Endothelial cell of umbilical vein (primary cell): ENCODE measurements around the gene WSB2. TPM values are rescaled to one million over a fixed set of nuclear protein-coding genes. Genes with fewer than 3 reads are reported as not detected.

ENCODE experiments used
- BruUV-seq: library from RNA; stranded (reverse); fragments of 400-500 nt; replicated peaks from 2 replicates; lab custom pipeline; 2021; lab: Mats Ljungman, UMichigan
- CTCF ChIA-PET: fragments of 300-600, 350-600 bp; sonication (Branson Sonifier 250); formaldehyde crosslinking; loops from one replicate; lab custom pipeline; 2021; ENCODE audit warnings: antibody characterized with exemption, inconsistent platforms; lab: Charles Lee
- POLR2A ChIA-PET: fragments of 300-600, 350-600 bp; sonication (Branson Sonifier 250); formaldehyde crosslinking; loops from one replicate; lab custom pipeline; 2021; ENCODE audit warnings: antibody characterized with exemption, inconsistent platforms; lab: Charles Lee
- DNase-seq: peaks from one replicate; pipeline ENCODE4 v3.0.0-alpha.2; 2011; ENCODE audit warnings: low read depth, low spot score
- FAIRE-seq: peaks from 2 replicates; lab custom pipeline; 2011; peaks lifted over from hg19 to GRCh38; lab: Jason Lieb, UNC
- H2AFZ ChIP-seq: 2 replicates; pipeline ENCODE4 v1.6.0; 2012; ENCODE audit warnings: low read depth, low read length, control low read depth, inconsistent platforms
- H3K27ac ChIP-seq: 2 replicates; pipeline ENCODE4 v1.5.1; 2011; ENCODE audit warnings: low read depth, mild to moderate bottlenecking, control low read depth, low read length, moderate library complexity; ENCODE audit not compliant: insufficient read depth
- H3K27me3 ChIP-seq, 2 experiments: 2 replicates each; pipeline versions ENCODE4 v1.6.0 to v1.6.1; 2011; ENCODE audit warnings: low read length in 2 of 2, mixed read lengths in 1 of 2; ENCODE audit not compliant: control insufficient read depth in 2 of 2, insufficient read depth in 2 of 2
- H3K36me3 ChIP-seq, 2 experiments: 2 replicates in 1 of 2; 3 replicates in 1 of 2; pipeline ENCODE4 v1.5.1; 2011; ENCODE audit warnings: low read length in 2 of 2, mild to moderate bottlenecking in 1 of 2, moderate library complexity in 1 of 2; ENCODE audit not compliant: control insufficient read depth in 2 of 2, insufficient read depth in 2 of 2; ENCODE audit errors: extremely low read depth in 1 of 2
- H3K4me1 ChIP-seq: 3 replicates; pipeline ENCODE4 v1.5.1; 2011; ENCODE audit warnings: mild to moderate bottlenecking, low read length; ENCODE audit not compliant: control insufficient read depth, insufficient read depth; ENCODE audit errors: extremely low read depth
- H3K4me2 ChIP-seq: 2 replicates; pipeline ENCODE4 v1.6.1; 2011; ENCODE audit warnings: low read length, control low read depth, mixed read lengths; ENCODE audit not compliant: insufficient read depth
- H3K4me3 ChIP-seq, 3 experiments: fragments of 200-600 bp in 1 of 3; sonication (generic), shearing (Covaris generic) in 1 of 3; replicated peaks in 1 of 3; 2 replicates each; pipeline ENCODE4 v1.5.1; 2011 to 2016; ENCODE audit warnings: control low read depth in 3 of 3, low read length in 3 of 3, mild to moderate bottlenecking in 2 of 3, inconsistent platforms in 1 of 3, low read depth in 1 of 3, moderate library complexity in 1 of 3; ENCODE audit not compliant: insufficient read depth in 1 of 3
- H3K79me2 ChIP-seq: 2 replicates; pipeline ENCODE4 v1.6.0; 2012; ENCODE audit warnings: low read length, inconsistent platforms; ENCODE audit not compliant: control insufficient read depth, insufficient read depth
- H3K9ac ChIP-seq: replicated peaks from 2 replicates; pipeline ENCODE3; 2011; ENCODE audit warnings: low read length, control low read depth; ENCODE audit not compliant: insufficient read depth; ENCODE audit errors: extremely low read depth
- H3K9me1 ChIP-seq: replicated peaks from 3 replicates; pipeline ENCODE4 v1.6.0; 2011; ENCODE audit warnings: mild to moderate bottlenecking, low read length; ENCODE audit not compliant: control insufficient read depth, insufficient read depth; ENCODE audit errors: extremely low read depth
- H3K9me3 ChIP-seq: replicated peaks from 2 replicates; pipeline ENCODE4 v1.5.1; 2012; ENCODE audit warnings: low read length, inconsistent platforms; ENCODE audit not compliant: control insufficient read depth, insufficient read depth
- H4K20me1 ChIP-seq: replicated peaks from 2 replicates; pipeline ENCODE3; 2011; ENCODE audit warnings: mild to moderate bottlenecking, low read length; ENCODE audit not compliant: control insufficient read depth, insufficient read depth; ENCODE audit errors: extremely low read depth
- EZH2 ChIP-seq: IDR thresholded peaks from 2 replicates; pipeline ENCODE4 v1.6.1; 2012; ENCODE audit warnings: borderline replicate concordance, low read depth, mild to moderate bottlenecking, moderate library complexity, low read length, inconsistent platforms; ENCODE audit not compliant: severe bottlenecking
- FOS ChIP-seq: IDR thresholded peaks from 2 replicates; pipeline ENCODE4 v1.6.1; 2011; ENCODE audit warnings: mild to moderate bottlenecking, low read length, moderate library complexity, borderline replicate concordance; ENCODE audit not compliant: insufficient read depth
- GATA2 ChIP-seq: IDR thresholded peaks from 2 replicates; pipeline ENCODE4 v1.7.0; 2011; ENCODE audit warnings: low read depth, mild to moderate bottlenecking, moderate library complexity, mixed read lengths, low read length; ENCODE audit not compliant: insufficient read length, insufficient read depth
- JUN ChIP-seq: IDR thresholded peaks from 2 replicates; pipeline ENCODE4 v1.6.1; 2011; ENCODE audit warnings: borderline replicate concordance, low read depth; ENCODE audit not compliant: insufficient read length, insufficient read depth
- MYC ChIP-seq: IDR thresholded peaks from one replicate; pipeline ENCODE4 v1.6.1; 2011; ENCODE audit warnings: mild to moderate bottlenecking, low read depth, low read length
- POLR2A ChIP-seq: IDR thresholded peaks from 2 replicates; pipeline ENCODE4 v1.6.1; 2012; ENCODE audit warnings: low read depth, mild to moderate bottlenecking, control low read depth, low read length
- POLR2AphosphoS5 ChIP-seq: IDR thresholded peaks from 2 replicates; pipeline ENCODE4 v1.6.1; 2012; ENCODE audit warnings: low read depth, mild to moderate bottlenecking, control low read depth, low read length, moderate library complexity; ENCODE audit not compliant: insufficient read depth
- dilution Hi-C: fragments of 300-500 bp; cut with MboI; formaldehyde crosslinking; loops from one replicate; pipeline ENCODE4 v1.15.0; 2019; ENCODE audit warnings: low sequenced_read_pairs; ENCODE audit not compliant: extremely low pct_ligation_motif_present
- intact Hi-C: fragments of 100-400 bp; cut with micrococcal nuclease; formaldehyde crosslinking; loops from one replicate; pipeline ENCODE4 v1.10.0; 2022
- polyA plus RNA-seq, 4 experiments: library from polyadenylated mRNA; depleted of rRNA in 3 of 4; stranded (reverse) in 3 of 4; unstranded in 1 of 4; fragments of >200 nt; gene quantifications; 2 replicates each; pipeline versions ENCODE4 v1.2.1 to v1.2.3, GENCODE V29; 2011 to 2012; ENCODE audit warnings: missing spikeins in 1 of 4
- total RNA-seq: library from RNA; stranded (reverse); gene quantifications from 2 replicates; pipeline ENCODE4 v1.2.3, GENCODE V29; 2021
- TF ChIP-seq, protein P1 (sequence below): IDR thresholded peaks from 2 replicates; pipeline ENCODE4 v1.6.1; 2011; ENCODE audit not compliant: insufficient read depth, insufficient read length
- TF ChIP-seq, protein P2 (sequence below), 2 donors: IDR thresholded peaks; 1 replicate in 1 of 2; 2 replicates in 1 of 2; pipeline ENCODE4 v1.5.1; 2011; ENCODE audit warnings: low read length in 2 of 2, mild to moderate bottlenecking in 2 of 2, moderate library complexity in 2 of 2, control low read depth in 1 of 2, inconsistent platforms in 1 of 2, low read depth in 1 of 2; ENCODE audit not compliant: insufficient read depth in 1 of 2; ENCODE audit errors: extremely low read depth in 1 of 2

WSB2 gene
- total and polyA plus RNA-seq, 2 donors (not counting 3 experiments of a cell fraction or from before 2014, with no cell fraction given) = 73.6 to 107 TPM

- no peaks in the 10 kb centered on the region for H3K27me3 ChIP-seq
- H3K36me3 ChIP-seq = peaks cover 24% of the 10 kb centered on the region in 2 experiments
- DNase-seq (no peak), FAIRE-seq (no peak)
- no peak overlapping the region for H3K9ac ChIP-seq
- no peaks in the 10 kb centered on the region for H3K79me2 ChIP-seq
- no peak for TF ChIP-seq JUN
- TF ChIP-seq, protein P1, sequence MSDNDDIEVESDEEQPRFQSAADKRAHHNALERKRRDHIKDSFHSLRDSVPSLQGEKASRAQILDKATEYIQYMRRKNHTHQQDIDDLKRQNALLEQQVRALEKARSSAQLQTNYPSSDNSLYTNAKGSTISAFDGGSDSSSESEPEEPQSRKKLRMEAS = no peak
- no peak for TF ChIP-seq MYC
- TF ChIP-seq, protein P2, sequence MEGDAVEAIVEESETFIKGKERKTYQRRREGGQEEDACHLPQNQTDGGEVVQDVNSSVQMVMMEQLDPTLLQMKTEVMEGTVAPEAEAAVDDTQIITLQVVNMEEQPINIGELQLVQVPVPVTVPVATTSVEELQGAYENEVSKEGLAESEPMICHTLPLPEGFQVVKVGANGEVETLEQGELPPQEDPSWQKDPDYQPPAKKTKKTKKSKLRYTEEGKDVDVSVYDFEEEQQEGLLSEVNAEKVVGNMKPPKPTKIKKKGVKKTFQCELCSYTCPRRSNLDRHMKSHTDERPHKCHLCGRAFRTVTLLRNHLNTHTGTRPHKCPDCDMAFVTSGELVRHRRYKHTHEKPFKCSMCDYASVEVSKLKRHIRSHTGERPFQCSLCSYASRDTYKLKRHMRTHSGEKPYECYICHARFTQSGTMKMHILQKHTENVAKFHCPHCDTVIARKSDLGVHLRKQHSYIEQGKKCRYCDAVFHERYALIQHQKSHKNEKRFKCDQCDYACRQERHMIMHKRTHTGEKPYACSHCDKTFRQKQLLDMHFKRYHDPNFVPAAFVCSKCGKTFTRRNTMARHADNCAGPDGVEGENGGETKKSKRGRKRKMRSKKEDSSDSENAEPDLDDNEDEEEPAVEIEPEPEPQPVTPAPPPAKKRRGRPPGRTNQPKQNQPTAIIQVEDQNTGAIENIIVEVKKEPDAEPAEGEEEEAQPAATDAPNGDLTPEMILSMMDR (IDR thresholded peaks at IDR 0.05; ENCODE audit: extremely low read depth in 1 of 2, insufficient read depth in 1 of 2, low read depth in 1 of 2, low read length in 2 of 2) = no peak
- no peak for TF ChIP-seq GATA2
- TF ChIP-seq POLR2AphosphoS5 = no peak
- no peak for TF ChIP-seq FOS
- TF ChIP-seq POLR2A = no peak
- TF ChIP-seq EZH2 = no peak
- H3K4me2 ChIP-seq = no peak overlapping the region
- no peak overlapping the region for H3K4me3 ChIP-seq
- H2AFZ ChIP-seq = no peak overlapping the region
- no peak overlapping the region for H3K27ac ChIP-seq
- peaks cover under 1% of the 10 kb centered on the region for H4K20me1 ChIP-seq
- H3K9me1 ChIP-seq = no peaks in the 10 kb centered on the region
- BruUV-seq = no TSS peak
- ChIA-PET POLR2A (no interaction called here), CTCF (no interaction called here)
- no peaks in the 10 kb centered on the region for H3K9me3 ChIP-seq
- dilution Hi-C loops (no loop called here), intact Hi-C loops (no loop called here)
- H3K4me1 ChIP-seq = peaks cover 12% of the 10 kb centered on the region
Observed at GRCh38 chr12:118029166-118029565, 31.8 kb downstream of the WSB2 start.
